HG03095 (cell line): ENCODE measurements around the gene EIF4G1.

Experiments
- ATAC-seq: cut with Tn5 transposase; IDR thresholded peaks from one replicate; pipeline ENCODE4 v1.9.1; 2021; ENCODE audit warnings: moderate library complexity; ENCODE audit not compliant: unreplicated experiment

The EIF4G1 gene

GRCh38 chr3:184348057-184348382 is 33.6 kb downstream of the EIF4G1 start:
- no peak for ATAC-seq

DNA sequence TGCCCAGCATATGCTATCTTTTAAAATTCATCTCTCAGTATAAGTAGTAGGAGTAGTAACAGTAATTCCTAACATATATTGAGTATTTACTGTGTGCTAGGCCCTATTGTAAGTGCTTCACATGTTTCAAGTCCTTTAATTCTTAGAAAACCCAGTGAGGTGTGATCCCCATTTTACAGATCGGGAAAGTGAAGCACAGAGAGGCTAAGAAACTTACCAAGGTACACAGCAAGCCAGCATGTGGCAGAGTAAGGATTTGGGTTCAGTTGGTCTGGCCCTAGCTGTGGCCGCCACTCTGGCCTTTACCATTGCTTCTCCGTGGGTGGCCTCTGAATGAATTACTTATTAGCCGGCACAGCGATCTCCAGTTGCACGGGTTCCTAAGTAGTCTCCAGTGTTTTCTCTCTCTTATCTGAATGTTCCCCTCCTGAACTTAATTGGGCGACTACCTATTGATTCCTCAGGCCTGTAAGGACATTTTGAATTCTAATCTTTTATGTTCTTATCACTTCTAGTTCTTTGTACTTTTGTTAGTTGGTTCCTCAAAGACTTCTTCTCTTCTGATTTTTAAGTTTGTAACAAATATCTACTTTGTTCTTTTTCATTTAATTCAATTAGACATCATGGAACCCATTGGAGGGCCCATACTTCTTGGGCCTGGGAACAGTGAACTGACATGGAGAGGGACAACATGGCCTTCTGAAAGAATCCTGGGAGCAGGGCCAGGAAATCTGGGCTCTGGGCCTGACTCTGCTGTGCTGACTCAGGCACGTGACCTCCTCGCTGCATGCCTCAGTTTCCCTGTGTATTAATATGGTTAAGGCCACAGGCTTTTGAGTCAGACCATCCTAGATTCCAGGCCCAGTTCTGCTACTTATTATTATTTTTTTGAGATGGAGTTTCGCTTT is 35.4 kb downstream of the EIF4G1 start:
- ATAC-seq, result no peak

DNA sequence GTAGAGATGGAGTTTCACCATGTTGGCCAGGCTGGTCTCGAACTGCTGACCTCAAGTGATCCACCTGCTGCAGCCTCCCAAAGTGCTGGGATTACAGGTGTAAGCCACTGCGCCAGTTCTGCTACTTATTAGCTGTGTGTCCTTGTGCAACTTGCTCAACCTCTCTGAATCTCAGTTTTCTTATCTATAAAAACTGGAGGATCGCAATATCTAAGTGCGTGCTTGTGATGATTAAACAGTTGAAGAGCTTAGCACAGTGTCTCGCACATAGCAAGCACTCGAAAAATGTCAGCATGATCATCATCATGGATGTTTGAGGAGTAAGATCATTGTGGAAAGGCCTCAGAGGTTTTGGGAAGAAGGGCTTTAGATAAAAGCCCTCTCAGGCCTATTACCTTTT is 36.2 kb downstream of the EIF4G1 start:
- ATAC-seq, result no peak

DNA sequence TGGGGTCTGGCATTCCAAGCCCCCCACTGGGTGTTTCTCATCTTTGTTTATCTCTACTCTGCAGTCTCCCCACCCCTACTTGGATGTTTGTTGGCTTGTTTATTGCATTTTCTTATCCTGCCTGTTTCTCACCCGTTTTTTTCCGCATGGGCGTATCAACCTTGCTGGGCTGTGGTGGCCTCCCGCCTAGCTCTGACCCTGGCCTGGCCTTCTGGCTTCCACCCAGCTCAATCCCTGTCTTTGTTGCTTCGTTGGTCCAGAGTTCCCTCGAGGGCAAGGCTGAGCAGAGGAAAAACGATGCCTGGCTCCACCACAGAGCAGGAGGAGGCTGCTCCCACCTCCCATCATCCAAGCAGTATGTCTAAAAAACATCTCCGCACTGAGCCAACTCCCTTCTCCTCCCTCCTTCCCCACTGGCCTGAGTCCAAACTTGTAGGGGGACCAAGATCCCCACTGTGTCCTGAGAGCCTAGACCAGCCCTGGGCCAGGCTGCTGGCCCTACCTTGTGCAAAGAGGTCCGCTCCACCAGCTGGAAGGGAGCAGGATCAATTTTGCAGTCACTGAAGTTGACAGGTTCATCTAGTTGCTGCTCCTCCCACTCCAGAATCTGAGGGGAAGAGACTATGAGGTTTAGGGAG is 37.2 kb downstream of the EIF4G1 start:
- ATAC-seq, result no peak

GRCh38 chr3:184352149-184352785 is 37.9 kb downstream of the EIF4G1 start:
- no peak for ATAC-seq

- ATAC-seq, result no peak
Measured at GRCh38 chr3:184352897-184353545, 38.6 kb downstream of the EIF4G1 start.

GRCh38 chr3:184353546-184353941 is 39.1 kb downstream of the EIF4G1 start:
- no peak for ATAC-seq

DNA sequence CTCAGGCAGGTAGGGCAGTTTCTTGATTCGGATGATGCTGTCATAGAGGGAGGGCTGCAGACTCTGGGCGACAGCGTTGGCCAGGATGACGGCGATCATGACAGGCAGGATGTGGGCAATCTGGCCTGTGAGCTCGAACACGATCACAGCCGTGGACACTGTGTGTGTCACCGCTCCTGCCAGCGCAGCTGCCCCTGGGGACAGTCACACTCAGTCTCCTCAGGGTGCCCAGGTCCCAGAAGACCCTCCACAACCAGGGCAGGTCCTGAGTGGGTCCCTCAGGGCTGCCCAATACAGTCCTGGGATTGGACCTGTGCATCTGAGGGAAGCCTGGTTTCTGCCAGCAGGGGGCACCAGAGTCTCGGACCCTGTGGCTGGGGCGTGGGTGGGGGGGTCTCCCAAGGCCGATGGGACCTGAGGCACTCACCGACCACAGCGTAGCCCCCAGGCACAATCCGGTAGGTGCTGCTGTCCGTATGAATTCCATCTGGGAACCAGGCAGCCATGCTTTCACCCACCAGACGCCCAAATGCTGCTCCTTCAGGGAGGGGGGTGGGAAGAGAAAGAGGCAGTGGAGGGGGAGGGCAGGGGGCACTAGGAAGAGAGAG is 39.8 kb downstream of the EIF4G1 start:
- ATAC-seq, result peak; percentile 44

DNA sequence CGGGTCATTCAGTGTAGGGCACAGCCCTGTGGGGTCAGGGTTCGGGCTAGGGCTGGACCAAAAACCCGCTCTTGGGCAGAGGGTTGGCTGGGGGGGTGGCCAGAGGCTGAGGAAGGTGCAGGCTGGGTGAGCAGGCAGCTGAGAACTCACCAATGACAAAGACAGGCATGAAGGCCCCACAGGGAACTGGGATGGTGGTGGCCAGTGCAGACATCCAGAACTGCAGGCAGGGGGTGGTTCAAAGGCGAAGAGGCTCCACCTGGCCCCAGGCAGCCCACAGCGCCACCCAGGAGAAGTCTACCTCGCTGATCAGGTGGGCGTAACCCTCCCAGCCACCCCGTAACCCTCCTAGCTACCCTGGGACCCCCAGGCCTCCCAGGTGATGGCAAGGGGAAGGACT is 40.3 kb downstream of the EIF4G1 start:
- no peak for ATAC-seq

- ATAC-seq, result no peak
Measured at GRCh38 chr3:184355261-184356040, 41.0 kb downstream of the EIF4G1 start.

DNA sequence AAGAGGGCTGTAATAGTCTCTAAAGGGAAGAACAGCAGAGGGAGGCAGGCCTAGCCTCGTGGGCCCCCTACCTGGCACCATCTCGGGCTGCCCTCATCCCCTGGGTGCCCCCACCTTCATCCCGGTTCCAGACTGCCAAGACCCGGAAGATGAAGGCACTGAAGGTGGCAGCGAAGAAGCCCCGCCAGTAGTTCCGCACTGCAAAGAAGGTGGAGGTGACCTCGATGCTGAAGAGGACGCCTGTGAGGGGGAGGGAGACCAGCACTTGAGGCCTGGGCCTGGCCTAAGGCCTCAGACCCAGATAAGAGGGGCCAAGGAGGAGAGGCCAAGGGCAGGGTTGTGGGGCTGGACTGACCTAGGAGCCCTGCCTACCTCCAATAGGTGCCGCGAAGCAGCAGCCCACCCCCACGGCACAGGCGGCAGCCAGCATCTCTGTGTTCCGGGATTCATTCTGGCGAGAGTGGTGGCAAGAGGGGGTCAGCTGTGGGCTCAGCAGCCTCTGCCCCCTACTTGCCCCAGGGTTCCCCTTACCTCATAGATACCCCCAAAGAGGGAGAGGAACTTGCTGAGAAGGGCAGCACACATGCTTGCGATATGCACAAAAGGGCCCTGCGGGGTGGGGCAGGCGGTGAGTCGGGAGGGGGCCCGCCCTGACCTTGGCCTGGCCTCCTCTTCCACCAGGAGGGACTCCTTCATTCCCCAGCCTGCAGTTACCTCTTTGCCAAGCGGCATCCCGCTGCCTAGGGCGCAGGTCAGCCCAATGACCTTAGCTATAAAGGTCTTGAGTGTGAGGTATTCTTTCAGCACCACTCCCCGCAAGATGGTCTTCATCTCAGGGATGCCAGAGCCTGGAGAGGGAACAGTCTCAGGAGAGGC is 43.1 kb downstream of the EIF4G1 start:
- no peak for ATAC-seq

- no peak for ATAC-seq
Measured at GRCh38 chr3:184358124-184358767, 43.8 kb downstream of the EIF4G1 start.

- ATAC-seq, result no peak
Measured at GRCh38 chr3:184358921-184359350, 44.5 kb downstream of the EIF4G1 start.

DNA sequence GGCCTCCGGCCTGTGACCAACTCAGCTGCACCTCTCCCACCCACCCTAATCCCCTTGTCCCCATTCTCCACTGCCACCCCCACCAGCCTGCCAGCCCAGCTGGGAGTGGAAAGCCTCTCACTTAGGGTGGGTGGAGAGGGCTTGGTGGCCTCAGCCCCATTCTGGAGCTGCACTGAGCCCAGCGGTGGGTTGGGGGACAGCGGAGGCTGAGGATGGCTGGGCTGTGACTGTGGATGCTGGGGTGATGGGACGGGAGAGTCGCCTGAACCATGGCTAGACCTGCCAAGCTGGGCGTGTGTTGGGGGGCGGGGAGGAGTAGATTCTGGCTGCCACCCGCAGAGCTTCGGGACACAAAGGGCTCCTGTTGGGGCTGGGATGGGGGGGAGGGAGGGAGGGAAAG is 45.2 kb downstream of the EIF4G1 start:
- no peak for ATAC-seq

- no peak for ATAC-seq
Measured at GRCh38 chr3:184360070-184360928, 45.9 kb downstream of the EIF4G1 start.

DNA sequence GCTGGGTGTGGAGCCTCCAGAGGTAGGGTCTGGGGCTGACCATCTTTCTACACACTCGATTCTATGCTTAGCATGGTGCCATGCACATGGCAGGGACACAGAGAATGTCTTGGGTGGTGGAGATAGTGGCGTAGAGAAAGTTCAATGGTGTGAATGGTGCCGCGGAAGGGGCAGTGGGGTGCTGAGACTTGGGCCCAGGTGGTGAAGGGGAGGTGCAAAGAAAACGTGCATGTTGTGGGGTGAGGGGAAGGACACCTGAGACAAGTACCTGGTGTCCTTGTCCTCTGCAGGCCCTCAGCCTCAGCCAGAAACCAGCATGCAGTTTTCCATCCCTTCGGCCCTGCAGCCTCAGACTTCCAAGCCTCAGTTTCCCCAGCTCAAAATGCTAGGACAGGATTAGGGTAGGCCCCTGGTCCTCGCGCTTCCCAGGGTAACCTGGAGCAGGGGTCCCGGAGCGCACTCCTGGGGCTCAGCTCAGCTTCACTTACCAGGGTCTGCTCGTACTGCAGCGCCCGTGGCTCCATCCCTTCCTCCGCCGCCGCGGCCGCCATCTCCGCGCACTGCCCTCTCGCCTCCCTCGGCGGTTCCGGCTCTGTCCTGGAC is 46.6 kb downstream of the EIF4G1 start:
- peak; percentile 0 for ATAC-seq

DNA sequence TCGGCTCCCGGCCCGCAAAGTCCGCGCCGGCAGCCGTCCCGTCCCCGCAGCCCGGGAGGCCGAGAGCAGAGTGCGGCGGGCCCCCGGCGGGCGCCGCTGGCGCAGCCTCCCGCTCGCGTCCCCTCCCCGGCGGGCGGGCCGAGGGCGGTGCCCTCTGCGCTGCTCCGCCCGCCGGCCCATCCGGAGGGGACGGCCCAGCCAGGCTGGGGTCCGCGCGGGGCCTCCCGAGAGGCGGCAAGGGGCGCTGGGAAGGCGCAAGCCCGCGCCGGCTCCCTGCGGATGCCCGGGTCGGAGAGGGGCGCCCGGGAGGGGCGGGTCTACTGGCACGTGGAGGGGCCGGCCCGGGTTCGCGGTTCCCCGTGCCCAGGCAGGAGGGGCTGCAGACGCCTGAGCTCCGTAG is 47.1 kb downstream of the EIF4G1 start, which contains the start of the genes CLCN2 and POLR2H:
Gene CLCN2 (minus strand): TSS at position 74 of the 400 bp plus-strand sequence. CDS start 126 bp downstream, outside the sequence.
Gene POLR2H (plus strand): TSS at position 179 of the 400 bp plus-strand sequence. CDS start 1,783 bp downstream, outside the sequence.
- ATAC-seq, result peak; percentile 40
